NCI-H510A treated with DMSO at 0.1 percent for 48 hours (cell line): ENCODE data around the gene RAB3IL1.

Experiments
- DNase-seq: peaks from one replicate; lab custom pipeline; 2025; lab: John Stamatoyannopoulos, UW

The RAB3IL1 gene

DNA sequence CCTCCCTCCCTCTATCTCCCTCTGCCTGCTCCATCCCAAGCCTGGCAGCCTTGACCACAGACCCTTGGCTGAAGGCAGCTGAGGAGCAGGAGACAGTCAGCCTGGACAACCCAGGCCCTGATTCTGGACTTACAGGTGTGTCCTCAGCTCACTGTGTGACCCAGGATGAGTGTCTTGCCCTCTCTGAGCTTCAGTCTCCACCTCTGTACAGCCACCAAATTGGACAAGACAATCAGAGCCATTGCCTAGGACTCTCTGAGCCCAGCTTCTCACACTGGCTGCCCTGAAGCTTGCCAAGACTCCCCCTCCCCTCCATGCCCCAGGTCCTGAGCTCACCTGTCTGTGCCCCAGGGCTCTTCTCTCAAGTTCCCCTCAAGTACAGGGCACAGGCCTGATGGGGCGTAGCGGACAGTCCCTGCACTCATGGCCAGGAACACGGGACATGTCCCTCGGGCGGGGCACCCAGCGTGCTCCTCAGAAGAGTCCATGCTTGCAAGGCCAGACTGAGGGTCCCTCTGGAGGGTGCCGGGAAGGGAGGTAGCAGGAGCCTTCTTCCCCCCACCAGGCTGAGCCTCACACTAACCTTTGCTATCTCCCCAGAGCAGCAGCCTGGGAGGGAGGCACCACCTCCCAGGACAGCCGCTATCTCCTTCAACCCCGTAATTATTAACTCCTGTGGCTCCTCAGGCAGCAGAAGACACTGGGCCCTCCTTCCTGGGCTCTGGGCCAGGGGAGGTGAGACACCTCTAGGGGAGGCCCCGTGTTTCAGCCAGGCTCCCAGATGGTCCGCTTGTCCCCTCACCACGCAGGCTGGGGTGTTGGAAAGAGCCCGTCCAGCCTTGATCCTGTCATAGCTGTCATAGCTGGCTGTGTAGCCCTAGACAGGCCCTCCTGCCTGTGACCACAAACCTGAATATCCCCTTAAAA is 2.6 kb upstream of the RAB3IL1 start:
- no peak for DNase-seq

DNA sequence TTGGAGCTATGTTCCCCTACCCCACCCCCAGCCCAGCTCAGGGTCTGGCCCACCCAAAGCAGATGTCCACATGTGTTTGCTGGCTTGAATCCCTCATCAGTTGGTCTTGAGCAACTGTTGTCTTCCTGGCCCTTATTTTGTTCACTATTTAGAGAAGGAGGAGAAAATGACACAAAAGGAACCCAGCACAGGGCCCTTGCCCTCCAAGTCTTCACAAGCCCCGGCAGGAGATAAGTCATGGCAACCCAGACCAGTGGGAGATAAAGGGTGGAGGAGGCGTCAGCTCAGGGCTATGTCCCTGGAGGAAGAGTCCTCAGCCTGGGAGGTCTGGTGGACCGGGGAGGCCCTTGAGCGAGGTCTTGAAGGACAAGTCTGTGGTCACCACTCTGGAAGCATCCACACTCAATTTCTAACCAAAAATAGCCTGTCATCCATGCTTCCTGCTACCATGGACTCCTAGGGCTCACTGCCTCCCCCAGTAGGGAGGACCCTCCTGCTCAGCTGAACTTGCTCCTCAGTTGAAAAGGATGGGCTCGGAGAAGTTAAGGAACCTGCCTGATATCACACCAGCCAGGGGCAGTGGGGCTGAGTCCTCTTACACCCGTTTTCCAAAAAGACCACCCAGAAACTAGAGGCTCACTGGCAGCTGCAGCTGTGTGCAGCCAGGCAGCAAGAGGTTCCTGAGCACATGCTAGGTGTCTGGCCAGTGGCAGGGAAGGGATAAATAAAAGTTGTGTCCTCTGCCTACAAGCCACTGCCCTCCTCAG is 1.8 kb upstream of the RAB3IL1 start:
- DNase-seq, result no peak

DNA sequence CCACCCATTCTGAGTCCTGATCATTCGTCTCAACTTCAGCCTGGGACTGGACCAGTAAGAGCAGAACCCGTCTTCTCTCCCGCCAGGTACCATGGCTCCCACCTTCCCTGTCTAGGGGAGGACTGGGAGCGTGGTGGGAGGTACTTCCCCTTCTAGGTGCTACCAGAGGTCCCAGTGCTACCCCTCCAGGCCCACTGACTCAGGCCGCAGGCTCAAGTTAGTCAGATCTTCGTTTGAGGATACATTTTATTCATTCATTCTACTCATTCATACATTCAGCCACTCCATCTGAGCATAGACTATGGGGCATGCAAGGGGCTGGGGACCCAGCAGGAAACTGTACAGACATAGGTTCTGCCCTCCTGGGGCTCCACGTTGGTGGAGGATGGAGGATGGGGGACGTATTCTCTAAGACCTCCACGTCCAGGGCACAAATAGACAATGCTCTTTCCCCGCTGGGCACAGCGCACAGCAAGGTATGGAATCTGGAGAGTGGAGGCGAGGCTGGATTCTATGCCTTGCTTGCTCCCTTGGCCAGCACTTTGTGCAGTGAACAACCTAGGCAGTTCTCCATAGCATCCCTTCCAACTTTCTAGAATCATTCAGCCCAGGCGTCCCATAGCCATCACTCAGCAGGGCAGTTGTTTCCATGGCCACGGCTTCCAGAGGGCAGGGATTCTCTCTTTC is 1.0 kb upstream of the RAB3IL1 start:
- no peak for DNase-seq

DNA sequence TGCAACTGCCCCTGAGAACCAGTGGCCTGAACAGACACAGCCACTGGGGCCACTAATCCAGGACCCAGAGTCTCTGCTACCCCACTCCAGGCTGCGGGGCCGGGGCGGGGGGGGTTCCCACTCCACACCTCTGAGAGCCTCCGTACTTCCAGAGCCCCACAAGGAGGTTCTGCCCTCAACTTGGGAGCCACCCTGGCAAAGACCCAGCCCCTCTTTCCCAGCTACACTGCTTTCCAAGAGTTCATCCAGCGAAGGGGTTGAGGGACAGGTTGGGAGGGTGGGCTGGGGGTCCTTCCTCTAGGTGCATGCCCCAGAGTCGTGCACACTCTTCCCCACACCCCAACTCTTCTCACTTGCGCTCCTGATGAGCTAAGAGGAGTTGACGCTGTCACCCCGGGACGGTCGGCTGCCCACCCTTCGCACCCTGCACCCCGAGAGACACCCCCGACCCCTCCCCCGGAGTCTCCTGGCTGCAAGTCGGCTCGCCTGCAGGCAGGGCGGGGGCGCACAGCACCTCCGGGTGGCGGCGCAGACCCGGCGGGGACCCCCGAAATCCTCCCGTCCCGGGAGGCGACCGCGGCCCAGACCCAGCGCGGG is 531 bp downstream of the RAB3IL1 start:
- no peak for DNase-seq

DNA sequence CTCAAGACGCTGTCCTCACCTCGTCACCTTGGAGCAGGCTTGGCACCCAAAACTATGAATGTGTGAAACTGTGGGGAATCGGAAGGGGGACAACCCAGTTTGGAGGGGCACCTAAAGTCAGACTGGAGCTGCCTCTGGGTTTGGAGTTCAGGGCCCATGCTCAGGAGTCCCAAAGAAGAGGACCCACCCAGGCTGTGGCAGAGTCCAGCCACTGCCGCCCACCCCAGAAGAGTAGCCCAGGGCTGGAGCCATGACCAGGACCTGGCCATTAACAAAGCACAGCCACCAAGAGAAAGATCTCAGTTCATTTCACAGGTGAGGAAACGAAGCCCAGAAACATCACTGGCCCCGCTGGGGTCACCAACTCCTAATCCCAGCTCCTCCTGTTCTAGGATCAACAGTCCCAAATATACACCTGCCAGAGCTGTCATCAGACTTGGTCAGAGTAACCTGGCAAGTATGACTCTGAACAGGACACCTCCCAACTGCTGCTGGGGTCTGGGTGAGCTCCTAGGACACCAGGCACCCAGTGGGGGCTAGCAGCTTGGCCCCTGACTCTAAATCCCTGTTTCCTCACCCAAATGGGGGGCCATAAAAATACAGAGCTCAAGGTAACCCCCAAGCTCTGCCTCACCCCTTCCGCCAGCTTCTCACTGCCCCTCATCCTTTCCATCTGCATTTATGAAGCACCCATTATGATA is 2.7 kb downstream of the RAB3IL1 start:
- no peak for DNase-seq

DNA sequence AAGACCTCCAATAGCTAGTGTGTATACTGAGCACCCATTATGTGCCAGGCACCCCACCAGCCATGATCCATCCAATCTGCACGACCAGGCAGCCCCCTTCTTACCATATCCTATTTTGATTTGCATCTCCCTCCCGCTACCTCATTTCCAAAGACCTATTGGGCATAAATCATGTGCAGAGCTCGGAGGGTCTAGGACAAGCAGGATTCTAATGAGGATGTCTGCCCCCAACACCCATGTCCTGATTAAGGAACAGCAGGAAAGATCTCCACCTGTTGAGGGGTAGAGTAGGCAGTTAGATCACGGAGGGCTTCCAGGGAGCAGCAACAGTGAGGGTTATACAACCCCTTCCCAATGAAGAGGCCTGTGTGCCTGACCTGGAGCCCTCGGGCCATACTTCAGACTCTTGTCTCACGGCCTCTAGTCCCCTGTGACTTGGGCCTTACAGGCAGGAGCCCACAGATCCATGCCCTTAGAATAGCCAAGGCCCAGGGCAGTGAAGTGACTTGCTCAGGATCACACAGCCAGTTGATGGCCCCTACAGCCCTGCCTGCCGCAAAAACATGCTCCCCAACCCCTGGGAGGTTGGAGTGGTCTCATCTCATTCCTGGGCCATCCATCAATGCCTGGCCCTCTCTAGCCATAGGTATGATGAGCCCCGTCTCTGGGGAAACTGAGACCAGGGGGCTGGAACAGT is 3.5 kb downstream of the RAB3IL1 start:
- DNase-seq, result no peak

DNA sequence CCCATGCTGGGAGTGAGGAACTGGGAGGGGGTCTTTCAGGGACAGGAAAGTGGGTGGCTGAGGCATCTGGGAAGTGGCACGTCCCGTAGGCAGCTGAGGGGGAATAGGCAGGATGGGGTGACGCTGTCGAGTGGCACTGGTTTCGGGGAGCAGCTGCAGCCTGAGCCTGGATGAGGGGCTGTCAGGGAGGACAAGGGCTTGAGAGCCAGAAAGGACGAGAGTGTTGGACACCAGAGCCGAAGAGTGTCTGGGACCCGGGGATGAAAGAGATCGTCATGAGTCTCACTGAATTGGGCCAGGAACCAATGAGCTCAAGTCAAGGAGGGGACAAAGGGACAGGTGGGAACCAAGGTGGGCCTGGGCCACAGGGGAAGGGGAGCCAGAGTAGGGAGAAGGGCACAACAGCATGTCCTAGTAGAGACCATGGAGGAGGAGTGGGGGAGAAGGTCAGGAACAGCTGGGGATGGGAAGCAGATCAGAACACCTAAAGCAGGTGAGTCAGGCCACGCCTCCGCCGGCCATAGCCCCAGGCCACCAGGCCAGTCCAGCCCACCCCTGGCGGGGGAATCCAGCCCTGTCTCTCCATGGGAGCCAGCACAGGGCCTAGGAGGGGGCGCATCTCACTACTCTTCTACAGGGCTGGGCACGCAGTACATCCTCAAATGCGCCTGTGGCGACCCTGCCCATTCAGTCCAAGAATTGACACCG is 4.2 kb downstream of the RAB3IL1 start:
- no peak for DNase-seq

DNA sequence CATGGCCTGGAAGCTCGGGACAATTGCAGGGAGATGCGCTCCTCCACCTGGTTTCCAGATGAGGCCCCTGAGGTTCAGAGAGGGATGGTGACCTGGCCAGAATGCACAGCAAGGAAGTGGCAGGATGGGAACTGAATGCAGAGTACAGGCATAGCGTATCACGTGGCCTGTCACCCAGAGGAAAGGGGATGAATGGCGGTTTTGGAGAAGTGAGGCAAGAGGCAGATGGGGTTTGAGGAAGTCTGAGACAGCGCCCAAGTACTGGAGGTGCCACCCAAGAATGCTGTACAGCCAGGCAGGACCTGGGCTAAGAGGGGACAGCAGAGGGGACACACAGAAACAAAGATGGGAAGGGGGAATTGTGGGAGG is 4.9 kb downstream of the RAB3IL1 start:
- DNase-seq, result no peak

DNA sequence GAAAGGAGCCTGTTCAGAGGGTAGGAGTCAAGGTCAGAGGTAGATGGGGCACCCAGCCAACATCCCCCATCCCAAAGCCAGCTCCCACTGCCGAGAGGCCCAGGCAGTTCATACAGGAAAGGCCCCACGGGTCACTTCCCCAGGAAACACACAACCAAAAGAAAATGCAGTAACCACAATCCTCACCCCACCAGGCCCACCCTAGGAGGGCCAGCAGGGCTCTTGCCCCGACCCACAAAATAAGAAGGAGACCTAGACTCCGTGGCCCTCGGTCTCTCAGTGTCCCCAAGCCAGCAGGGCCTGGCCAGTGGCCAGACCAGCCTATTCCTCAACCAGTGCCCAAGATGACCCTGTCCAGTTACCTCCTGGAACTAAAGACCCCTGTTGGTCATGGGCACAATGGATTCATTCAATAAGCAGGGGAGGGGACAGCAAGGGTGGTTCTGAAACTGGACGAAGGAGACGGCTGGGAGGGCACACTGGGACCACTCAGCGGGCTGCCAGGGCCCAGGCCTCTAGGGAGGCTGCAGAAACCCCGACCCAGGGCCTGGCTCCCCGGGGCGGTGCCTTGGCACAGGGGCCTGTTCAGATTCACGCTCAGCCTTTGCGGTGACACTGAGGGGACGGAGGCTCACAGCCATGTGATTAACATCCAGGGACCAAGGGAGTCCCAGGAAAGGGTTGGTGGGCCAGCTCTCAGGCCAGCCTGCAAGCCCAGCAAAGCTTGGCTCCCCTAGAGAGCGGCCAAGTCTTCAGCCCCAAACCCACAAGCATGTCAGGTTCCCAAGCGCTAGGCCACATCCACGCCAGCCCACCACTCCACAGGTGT is 5.5 kb downstream of the RAB3IL1 start:
- no peak for DNase-seq

DNA sequence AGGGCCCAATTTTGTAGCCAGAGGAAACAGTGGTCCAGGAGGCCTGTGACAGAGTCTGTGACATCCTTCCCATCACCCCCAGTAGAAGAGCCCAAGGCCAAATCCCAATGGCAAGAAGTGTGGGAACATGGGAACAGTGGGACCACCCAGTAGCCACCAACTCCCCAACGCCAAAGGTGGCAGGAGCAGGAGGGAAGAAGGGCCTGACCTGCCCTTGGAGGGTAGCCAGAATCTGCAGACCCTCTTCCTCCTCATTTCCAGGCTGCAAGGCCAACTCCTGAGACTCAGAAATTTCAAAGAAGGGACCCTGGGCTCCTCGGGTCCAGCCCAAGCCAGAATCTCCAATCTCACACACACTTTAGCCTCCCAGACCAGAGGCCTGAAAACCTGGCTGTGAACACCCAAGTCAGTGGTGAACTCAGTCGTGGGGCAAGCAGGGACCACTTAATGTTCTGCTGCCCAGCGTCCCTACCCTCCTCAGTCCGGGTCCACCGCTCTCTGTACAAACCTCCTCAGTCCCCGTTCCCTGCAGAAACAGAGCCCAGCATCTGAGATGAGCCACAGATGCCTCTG is 6.2 kb downstream of the RAB3IL1 start:
- no peak for DNase-seq

DNA sequence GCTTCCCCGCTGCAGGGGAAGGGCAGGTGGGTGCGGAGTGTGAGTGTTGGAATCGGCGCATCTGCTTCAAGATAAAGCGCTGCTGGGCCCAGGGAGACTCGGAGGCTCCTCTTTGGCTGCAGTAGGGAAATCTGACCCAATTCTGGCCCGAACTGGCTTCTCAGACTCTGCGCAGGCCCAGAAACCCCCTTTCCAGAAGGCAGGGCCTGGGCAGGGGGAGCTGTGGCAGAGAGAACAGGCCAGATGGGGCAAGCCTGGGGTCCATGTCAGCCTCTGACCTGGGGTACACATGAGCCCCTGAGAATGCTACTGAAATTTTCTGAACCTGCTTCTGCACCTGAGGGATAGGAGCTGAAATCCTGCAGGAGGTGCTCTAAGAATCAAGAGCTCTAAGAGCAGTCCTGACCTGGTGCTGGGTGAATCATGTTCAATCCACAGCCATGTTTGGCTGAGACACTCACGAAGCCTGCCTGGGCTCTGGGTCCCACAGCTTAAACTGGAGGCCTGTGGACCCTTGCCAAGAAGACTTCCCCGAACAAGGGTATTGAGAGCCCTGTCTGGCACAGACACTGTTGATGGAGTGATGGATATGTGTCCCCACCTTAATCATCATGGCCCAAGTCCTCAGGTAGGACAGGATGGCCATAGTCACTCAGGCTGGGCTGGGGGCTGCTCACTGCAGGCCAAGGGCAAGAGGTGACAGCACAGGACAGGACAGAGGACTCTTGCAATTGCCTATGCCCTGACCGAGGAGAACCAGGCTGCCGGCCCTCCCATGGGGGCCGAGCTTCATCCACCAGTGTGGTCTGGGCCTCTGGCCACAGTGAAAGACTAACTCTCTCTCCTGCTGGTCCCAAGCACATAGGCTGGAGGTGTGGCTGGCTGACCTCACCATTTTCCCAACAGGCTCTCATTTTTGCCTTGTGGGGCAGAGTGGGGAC is 6.9 kb downstream of the RAB3IL1 start:
- DNase-seq, result no peak

DNA sequence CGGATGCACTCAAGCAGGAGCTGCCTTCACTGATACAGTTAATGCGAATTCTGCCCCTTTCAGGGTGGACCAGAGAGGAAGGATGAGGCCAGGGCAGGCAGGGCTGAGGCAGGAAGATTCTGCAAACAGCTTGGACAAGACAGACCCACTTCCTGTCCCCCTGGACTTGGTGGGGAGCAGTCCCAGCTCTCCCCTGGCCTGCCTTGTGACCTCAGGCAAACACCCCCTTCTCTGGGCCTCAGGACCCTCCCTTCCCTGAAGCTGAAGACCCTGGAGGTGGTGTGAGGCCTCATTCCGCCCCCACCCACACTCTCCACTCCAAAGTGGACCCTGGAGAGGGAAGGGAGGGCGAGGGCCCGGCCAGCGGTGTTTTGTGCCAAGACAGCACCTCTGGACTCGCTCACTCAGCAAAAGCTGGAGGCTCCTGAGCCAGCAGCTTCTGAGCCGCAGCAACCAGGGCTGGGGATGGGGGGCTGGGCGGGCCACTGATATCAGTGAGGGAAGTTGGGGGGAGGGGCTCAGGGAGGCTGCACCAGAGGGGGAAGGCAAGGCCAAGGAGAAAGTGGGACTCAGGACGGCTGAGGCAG is 8.5 kb downstream of the RAB3IL1 start:
- DNase-seq, result no peak

DNA sequence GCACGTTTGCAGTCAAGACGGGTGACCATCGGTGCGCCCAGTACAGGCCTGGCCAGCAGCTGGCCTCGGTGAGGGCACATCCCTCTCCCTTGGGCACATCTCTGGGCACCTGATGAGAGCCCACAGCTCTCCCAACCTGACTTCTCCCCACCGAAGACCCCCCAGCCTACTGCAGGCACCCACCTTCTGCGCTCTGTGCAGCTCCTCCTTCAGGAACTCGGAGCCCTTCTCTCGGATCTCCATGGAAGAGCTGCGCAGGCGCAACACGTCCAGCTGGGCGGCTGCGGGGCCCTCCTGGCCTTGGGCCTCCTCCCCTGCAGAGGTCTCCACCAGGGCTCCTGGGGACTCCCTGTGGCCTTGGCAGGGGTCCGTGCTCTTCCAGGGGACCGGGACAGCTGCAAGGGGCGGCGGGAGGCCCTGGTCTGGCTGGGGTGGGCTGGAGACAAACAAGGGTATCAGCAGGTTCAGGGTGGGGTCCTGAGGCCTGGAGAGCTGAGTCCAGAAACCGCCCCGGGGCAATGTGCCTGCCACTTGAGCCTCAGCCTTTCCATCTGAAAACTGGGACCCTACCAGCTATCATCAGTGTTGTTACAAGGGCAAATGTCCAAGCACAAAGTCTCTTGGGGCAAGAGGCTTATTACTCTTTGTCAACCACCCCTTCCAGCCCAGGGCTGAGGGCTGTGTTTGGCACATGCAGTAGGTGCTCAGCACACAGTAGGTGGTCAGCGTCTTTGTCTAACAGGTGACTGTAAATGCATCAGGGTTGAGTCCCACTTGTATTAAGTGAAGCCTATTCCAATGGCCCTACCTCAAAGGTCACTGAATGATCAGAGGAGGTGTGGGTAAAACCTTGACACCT is 9.3 kb downstream of the RAB3IL1 start:
- DNase-seq, result no peak

DNA sequence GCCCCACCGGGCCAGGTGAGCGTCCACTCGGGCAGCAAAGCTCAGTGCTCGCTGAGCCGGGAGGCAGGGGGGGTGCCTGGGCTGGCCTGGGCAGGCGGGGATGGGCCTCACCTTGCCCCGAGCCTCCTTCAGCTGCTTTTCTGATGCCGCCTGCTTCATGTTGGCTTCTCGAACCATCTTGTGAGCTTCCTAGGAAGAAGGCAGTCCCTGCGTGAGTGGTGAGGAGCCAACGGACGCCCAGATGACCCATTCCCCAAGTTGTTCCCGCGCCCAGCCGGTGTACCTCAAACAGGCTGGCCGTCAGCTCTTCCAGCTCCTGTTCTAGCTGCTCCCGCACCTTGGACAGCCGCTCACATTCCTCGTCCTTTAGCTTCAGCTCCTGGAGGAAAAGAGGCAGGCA is 10.1 kb downstream of the RAB3IL1 start:
- no peak for DNase-seq

DNA sequence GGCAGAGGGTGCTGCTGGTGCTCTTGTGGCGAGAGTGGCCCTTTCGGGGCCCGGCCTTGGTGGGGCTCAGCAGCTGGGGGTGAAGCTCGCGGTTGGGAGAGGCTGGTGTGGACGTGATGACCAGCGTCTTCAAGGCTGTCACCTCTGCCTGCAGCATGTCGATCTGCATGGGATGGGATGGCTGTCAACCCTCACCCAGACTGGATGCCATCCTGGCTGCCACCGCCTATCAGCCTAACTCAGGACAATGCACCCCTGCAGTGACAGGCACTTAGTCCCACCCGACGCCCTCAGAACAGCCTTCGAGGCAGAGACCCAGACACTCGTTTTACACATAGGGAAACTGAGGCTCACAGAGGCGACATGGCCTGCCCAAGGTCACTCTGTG is 10.8 kb downstream of the RAB3IL1 start:
- no peak for DNase-seq

DNA sequence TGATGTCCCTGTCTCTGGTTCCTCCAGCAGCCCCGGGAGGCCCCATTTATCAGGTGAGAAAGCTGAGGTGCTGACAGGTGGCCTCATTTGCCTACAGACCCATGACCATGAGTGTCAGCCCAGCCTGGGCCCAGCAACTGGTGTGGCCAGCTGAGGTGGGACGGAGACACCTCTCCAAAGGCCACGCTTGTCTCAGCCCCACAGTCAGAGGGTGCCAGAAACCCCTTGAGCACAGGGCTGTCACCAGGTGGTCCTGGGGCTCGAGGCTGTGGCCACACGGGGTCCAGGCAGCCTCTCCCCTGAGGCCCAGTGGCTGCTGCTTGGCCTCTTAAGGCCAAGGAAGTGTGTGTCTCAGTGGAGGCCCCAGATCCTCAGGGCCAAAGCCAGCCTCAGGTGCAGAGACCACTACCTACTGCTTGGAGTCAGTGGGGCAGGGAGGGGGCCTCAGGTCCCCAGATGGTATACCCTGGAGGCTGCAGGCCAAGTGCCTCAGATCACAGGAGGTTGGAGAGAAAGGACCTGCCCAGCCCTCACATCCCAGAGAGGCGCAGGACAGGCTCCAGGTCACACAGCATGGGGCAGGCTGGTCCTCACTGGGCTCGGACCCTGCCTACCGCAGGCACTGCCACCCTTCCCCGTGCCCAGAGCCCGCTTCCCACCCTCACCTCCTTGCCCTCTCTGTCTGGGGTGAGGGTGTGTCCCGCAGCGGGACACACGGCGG is 11.4 kb downstream of the RAB3IL1 start:
- DNase-seq, result no peak
